ENCODE results near the gene ARHGAP10.

DNA sequence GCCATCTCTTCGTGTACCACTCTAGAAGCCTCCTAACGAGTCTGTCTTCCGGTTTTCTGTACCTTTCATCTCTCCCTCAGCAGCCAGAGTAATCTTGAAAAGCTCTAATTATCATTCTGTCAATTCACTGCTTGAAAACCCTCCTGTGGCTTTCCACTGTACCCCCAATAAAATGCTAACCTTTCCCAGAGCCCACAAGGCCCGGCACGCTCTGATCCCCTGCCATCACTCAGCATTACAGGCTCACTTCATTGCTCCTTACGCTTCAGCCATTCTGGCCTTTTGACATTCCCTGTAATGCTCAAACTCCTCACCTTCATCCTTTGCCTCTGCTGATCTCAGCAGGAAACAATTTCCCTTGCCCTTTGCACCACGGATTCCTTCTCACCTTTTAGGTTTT lies 112.9 kb downstream of the ARHGAP10 start:
- TF ChIP-seq, protein P1, sequence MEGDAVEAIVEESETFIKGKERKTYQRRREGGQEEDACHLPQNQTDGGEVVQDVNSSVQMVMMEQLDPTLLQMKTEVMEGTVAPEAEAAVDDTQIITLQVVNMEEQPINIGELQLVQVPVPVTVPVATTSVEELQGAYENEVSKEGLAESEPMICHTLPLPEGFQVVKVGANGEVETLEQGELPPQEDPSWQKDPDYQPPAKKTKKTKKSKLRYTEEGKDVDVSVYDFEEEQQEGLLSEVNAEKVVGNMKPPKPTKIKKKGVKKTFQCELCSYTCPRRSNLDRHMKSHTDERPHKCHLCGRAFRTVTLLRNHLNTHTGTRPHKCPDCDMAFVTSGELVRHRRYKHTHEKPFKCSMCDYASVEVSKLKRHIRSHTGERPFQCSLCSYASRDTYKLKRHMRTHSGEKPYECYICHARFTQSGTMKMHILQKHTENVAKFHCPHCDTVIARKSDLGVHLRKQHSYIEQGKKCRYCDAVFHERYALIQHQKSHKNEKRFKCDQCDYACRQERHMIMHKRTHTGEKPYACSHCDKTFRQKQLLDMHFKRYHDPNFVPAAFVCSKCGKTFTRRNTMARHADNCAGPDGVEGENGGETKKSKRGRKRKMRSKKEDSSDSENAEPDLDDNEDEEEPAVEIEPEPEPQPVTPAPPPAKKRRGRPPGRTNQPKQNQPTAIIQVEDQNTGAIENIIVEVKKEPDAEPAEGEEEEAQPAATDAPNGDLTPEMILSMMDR (IDR thresholded peaks at IDR 0.05) = no peak
- TF ChIP-seq EZH2 (IDR thresholded peaks at IDR 0.05; ENCODE audit: borderline replicate concordance, insufficient read depth, low read depth, low read length, poor library complexity, severe bottlenecking) = no peak

Measured in B cell (primary cell).